Right hindlimb (tissue), 1 donor: ENCODE data around the gene MT1M.
"Not testable (repeated sequence)": the region's sequence is repeated elsewhere in the genome, so short reads cannot be mapped to it uniquely, and the experiment has no call there.

Experiments used
- DNase-seq: peaks from one replicate; pipeline ENCODE4 v3.0.0-alpha.2; 2018

Gene MT1M

GRCh38 chr16:56608876-56609462, 23.5 kb upstream of the MT1M start:
- DNase-seq, result no peak

- peak; percentile 72 for DNase-seq
Observed at GRCh38 chr16:56609463-56609921, 23.0 kb upstream of the MT1M start.

GRCh38 chr16:56610017-56610608, 22.3 kb upstream of the MT1M start:
- peak; percentile 40 for DNase-seq

- DNase-seq, result no peak
Observed at GRCh38 chr16:56610609-56611111, 21.8 kb upstream of the MT1M start.

- DNase-seq, result no peak
Observed at GRCh38 chr16:56611281-56611833, 21.1 kb upstream of the MT1M start.

- DNase-seq, result no peak
Observed at GRCh38 chr16:56613706-56614105, 18.8 kb upstream of the MT1M start.

- no peak for DNase-seq
Observed at GRCh38 chr16:56614549-56614991, 17.9 kb upstream of the MT1M start.

GRCh38 chr16:56615353-56615752, 17.1 kb upstream of the MT1M start:
- DNase-seq, result no peak

GRCh38 chr16:56616608-56617211, 15.7 kb upstream of the MT1M start:
- DNase-seq, result no peak

GRCh38 chr16:56617212-56618085, 15.0 kb upstream of the MT1M start:
- DNase-seq, result peak; percentile 86

- DNase-seq, result no peak
Observed at GRCh38 chr16:56618138-56618537, 14.3 kb upstream of the MT1M start.

GRCh38 chr16:56620339-56620897, 12.0 kb upstream of the MT1M start:
- no peak for DNase-seq

- not testable (repeated sequence) for DNase-seq
Observed at GRCh38 chr16:56621665-56622445, 10.6 kb upstream of the MT1M start.

GRCh38 chr16:56623184-56623583, 9.3 kb upstream of the MT1M start:
- not testable (repeated sequence) for DNase-seq

GRCh38 chr16:56623637-56624036, 8.8 kb upstream of the MT1M start:
- DNase-seq, result no peak

GRCh38 chr16:56625140-56625942, 7.1 kb upstream of the MT1M start, which contains the start of gene MT1E:
TSS of gene MT1E (plus strand) at chr16:56625781. CDS start at chr16:56625852, 71 bp downstream.
- DNase-seq, result peak; percentile 75

- peak; percentile 60 for DNase-seq
Observed at GRCh38 chr16:56625943-56626654, 6.4 kb upstream of the MT1M start.

- DNase-seq, result no peak
Observed at GRCh38 chr16:56626685-56627084, 5.8 kb upstream of the MT1M start.

GRCh38 chr16:56628486-56629350, 3.7 kb upstream of the MT1M start:
- DNase-seq, result no peak
